ENCODE measurements around the gene OFD1.
A peak's percentile ranks its signal among the peaks of the same experiment; 100 is the strongest.

Gene OFD1

DNA sequence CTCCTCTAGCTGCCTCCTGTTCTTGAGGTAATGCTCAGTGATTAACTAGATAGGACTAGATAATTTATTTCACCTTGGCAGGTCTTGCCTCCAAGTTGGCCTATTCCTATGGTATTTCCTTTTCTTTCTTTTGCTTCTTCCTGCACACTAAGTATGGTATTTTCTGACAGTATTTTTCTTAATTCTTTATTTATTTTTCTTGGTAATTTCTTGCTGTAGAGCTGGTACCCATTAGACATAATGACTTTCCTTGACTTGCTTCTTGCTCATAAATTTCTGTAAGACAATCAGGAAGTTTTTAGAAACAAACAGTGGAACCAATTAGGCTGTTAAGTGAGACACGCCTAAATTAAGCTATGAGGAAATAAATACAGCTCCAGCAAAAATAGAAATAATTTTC is 36.1 kb upstream of the OFD1 start:
- Histone ChIP-seq H3K79me2 (ENCODE audit: insufficient read depth, low read length) (no peaks in the 10 kb centered on the region), H2AFZ (ENCODE audit: low read depth, low read length, severe bottlenecking) (no peak overlapping the region), H3K9me2 (replicated peaks; ENCODE audit: insufficient read depth, low read length) (no peaks in the 10 kb centered on the region), H3F3A (ENCODE audit: insufficient read depth) (no peaks in the 10 kb centered on the region), H3K9me3 (ENCODE audit: insufficient read depth, low read length) (no peaks in the 10 kb centered on the region), H3K4me2 (ENCODE audit: low read depth, low read length, poor library complexity, severe bottlenecking) (peak overlapping the region; percentile 15), H3K4me3 (ENCODE audit: insufficient read depth, low read length, poor library complexity, severe bottlenecking) (no peak overlapping the region), H3K27ac (ENCODE audit: low read depth, low read length) (no peak overlapping the region), H3K36me3 (ENCODE audit: low read length) (no peaks in the 10 kb centered on the region), H3K27me3 (ENCODE audit: low read length) (no peaks in the 10 kb centered on the region), H3K9ac (ENCODE audit: low read length) (no peak overlapping the region), H4K20me1 (ENCODE audit: low read depth, low read length) (no peaks in the 10 kb centered on the region)
- TF ChIP-seq, protein P1, sequence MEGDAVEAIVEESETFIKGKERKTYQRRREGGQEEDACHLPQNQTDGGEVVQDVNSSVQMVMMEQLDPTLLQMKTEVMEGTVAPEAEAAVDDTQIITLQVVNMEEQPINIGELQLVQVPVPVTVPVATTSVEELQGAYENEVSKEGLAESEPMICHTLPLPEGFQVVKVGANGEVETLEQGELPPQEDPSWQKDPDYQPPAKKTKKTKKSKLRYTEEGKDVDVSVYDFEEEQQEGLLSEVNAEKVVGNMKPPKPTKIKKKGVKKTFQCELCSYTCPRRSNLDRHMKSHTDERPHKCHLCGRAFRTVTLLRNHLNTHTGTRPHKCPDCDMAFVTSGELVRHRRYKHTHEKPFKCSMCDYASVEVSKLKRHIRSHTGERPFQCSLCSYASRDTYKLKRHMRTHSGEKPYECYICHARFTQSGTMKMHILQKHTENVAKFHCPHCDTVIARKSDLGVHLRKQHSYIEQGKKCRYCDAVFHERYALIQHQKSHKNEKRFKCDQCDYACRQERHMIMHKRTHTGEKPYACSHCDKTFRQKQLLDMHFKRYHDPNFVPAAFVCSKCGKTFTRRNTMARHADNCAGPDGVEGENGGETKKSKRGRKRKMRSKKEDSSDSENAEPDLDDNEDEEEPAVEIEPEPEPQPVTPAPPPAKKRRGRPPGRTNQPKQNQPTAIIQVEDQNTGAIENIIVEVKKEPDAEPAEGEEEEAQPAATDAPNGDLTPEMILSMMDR (IDR thresholded peaks at IDR 0.05; ENCODE audit: insufficient read depth, low read length, poor library complexity, severe bottlenecking), result no peak
- no peak for TF ChIP-seq EZH2phosphoT487 (conservative IDR thresholded peaks at IDR 0.05; ENCODE audit: low read length)

DNA sequence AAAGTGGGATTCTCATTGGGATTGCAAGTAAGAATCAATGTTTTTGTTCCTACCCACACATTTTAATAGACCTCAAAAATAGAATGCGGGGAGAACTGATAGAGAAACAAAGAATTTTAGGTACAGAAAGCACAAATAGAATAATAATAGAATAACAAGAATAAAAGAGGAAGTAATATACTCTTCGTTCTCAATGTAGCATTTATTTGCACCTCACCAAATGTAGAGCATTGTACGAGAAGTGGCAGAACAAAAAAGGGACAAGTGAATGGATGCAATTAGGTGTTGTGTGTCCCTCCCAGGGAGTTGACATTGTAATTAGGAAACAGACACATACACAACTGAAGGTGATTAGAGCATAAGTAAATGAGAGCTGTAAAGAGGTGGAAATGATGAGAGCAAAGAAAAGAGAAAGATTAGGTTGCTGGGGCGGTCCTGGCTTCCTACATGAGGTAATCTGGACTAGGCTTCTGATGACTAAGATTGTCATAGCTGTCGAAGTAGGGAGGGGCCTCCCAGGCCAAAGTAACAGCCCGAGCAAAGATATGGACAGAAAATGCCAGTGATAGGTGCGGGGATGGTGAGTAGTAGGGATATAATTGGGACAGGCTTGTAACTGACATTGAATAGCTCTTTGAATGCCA is 35.2 kb upstream of the OFD1 start:
- H4K20me1 ChIP-seq (ENCODE audit: low read depth, low read length), result no peaks in the 10 kb centered on the region
- peak overlapping the region; percentile 15 for H3K4me2 ChIP-seq (ENCODE audit: low read depth, low read length, poor library complexity, severe bottlenecking)
- H3K4me3 ChIP-seq (ENCODE audit: insufficient read depth, low read length, poor library complexity, severe bottlenecking), result no peak overlapping the region
- no peak overlapping the region for H2AFZ ChIP-seq (ENCODE audit: low read depth, low read length, severe bottlenecking)
- no peak overlapping the region for H3K9ac ChIP-seq (ENCODE audit: low read length)
- H3K9me3 ChIP-seq (ENCODE audit: insufficient read depth, low read length), result no peaks in the 10 kb centered on the region
- H3K9me2 ChIP-seq (replicated peaks; ENCODE audit: insufficient read depth, low read length), result no peaks in the 10 kb centered on the region
- H3F3A ChIP-seq (ENCODE audit: insufficient read depth), result no peaks in the 10 kb centered on the region
- TF ChIP-seq, protein P1 (IDR thresholded peaks at IDR 0.05; ENCODE audit: insufficient read depth, low read length, poor library complexity, severe bottlenecking), result no peak
- no peak for TF ChIP-seq EZH2phosphoT487 (conservative IDR thresholded peaks at IDR 0.05; ENCODE audit: low read length)
- no peak overlapping the region for H3K27ac ChIP-seq (ENCODE audit: low read depth, low read length)
- H3K27me3 ChIP-seq (ENCODE audit: low read length), result no peaks in the 10 kb centered on the region
- H3K79me2 ChIP-seq (ENCODE audit: insufficient read depth, low read length), result no peaks in the 10 kb centered on the region
- H3K36me3 ChIP-seq (ENCODE audit: low read length), result no peaks in the 10 kb centered on the region

DNA sequence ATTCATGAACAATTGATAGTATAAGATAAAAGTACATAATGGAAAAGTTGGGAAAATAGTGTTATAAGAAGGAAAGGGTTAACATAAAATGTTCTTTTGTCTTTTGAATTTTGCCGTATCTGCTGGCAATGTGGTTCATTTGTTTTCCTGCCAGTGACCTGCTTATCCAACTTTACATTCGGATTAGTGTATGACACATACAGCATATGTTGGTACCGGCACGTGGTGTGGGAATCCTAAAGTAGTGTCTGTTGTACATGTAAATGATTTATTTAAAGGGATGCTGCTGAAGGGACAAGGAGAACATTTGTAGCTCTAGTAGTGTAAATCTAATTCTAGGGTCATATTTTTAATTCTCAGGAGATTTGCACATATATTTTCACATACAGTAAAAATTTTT is 34.2 kb upstream of the OFD1 start:
- H3K79me2 ChIP-seq (ENCODE audit: insufficient read depth, low read length), result no peaks in the 10 kb centered on the region
- TF ChIP-seq, protein P1 (IDR thresholded peaks at IDR 0.05; ENCODE audit: insufficient read depth, low read length, poor library complexity, severe bottlenecking), result no peak
- no peak for TF ChIP-seq EZH2phosphoT487 (conservative IDR thresholded peaks at IDR 0.05; ENCODE audit: low read length)

More for the DNA sequence above, 34.2 kb upstream of the OFD1 start:
- no peak overlapping the region for H3K4me2 ChIP-seq (ENCODE audit: low read depth, low read length, poor library complexity, severe bottlenecking)
- H3K9me3 ChIP-seq (ENCODE audit: insufficient read depth, low read length), result no peaks in the 10 kb centered on the region
- no peaks in the 10 kb centered on the region for H4K20me1 ChIP-seq (ENCODE audit: low read depth, low read length)
- no peak overlapping the region for H3K27ac ChIP-seq (ENCODE audit: low read depth, low read length)
- H3K36me3 ChIP-seq (ENCODE audit: low read length), result no peaks in the 10 kb centered on the region
- no peak overlapping the region for H2AFZ ChIP-seq (ENCODE audit: low read depth, low read length, severe bottlenecking)
- no peaks in the 10 kb centered on the region for H3K9me2 ChIP-seq (replicated peaks; ENCODE audit: insufficient read depth, low read length)
- H3K4me3 ChIP-seq (ENCODE audit: insufficient read depth, low read length, poor library complexity, severe bottlenecking), result no peak overlapping the region
- H3K27me3 ChIP-seq (ENCODE audit: low read length), result no peaks in the 10 kb centered on the region
- H3F3A ChIP-seq (ENCODE audit: insufficient read depth), result no peaks in the 10 kb centered on the region
- H3K9ac ChIP-seq (ENCODE audit: low read length), result no peak overlapping the region

All from SU-DHL-6 (cell line).